Fibroblast of skin of scalp (primary cell): ENCODE data around the gene RARRES1.
A peak's percentile ranks its signal among the peaks of the same experiment; 100 is the strongest.

ENCODE experiments used
- DNase-seq: peaks from one replicate; pipeline ENCODE4 v3.0.0-alpha.2; 2013

RARRES1 gene

GRCh38 chr3:158685159-158685558 lies 47.1 kb downstream of the RARRES1 start:
- DNase-seq: peak; percentile 38

GRCh38 chr3:158683230-158683962 lies 48.9 kb downstream of the RARRES1 start:
- peak; percentile 75 for DNase-seq

GRCh38 chr3:158680861-158681260 lies 51.4 kb downstream of the RARRES1 start:
- no peak for DNase-seq

GRCh38 chr3:158679547-158680000 lies 52.7 kb downstream of the RARRES1 start:
- peak; percentile 25 for DNase-seq

- DNase-seq: no peak
Measured at GRCh38 chr3:158678687-158679086, 53.6 kb downstream of the RARRES1 start.

- DNase-seq: peak; percentile 77
Measured at GRCh38 chr3:158672215-158673176, 59.8 kb downstream of the RARRES1 start, which contains the start of gene LXN. TSS of gene LXN (minus strand) at chr3:158672648. CDS start at chr3:158672478, 170 bp downstream.

- DNase-seq: no peak
Measured at GRCh38 chr3:158671821-158672214, 60.4 kb downstream of the RARRES1 start.

- DNase-seq: no peak
Measured at GRCh38 chr3:158668506-158668905, 63.8 kb downstream of the RARRES1 start.

- no peak for DNase-seq
Measured at GRCh38 chr3:158666416-158666815, 65.8 kb downstream of the RARRES1 start.

GRCh38 chr3:158663832-158664231 lies 68.4 kb downstream of the RARRES1 start:
- DNase-seq: no peak

GRCh38 chr3:158663246-158663645 lies 69.0 kb downstream of the RARRES1 start:
- no peak for DNase-seq

- DNase-seq: no peak
Measured at GRCh38 chr3:158660711-158661110, 71.5 kb downstream of the RARRES1 start.

- DNase-seq: peak; percentile 78
Measured at GRCh38 chr3:158659454-158660237, 72.6 kb downstream of the RARRES1 start.

- no peak for DNase-seq
Measured at GRCh38 chr3:158658889-158659288, 73.4 kb downstream of the RARRES1 start.

- DNase-seq: no peak
Measured at GRCh38 chr3:158652463-158652862, 79.8 kb downstream of the RARRES1 start.

- no peak for DNase-seq
Measured at GRCh38 chr3:158651192-158651591, 81.1 kb downstream of the RARRES1 start.

- no peak for DNase-seq
Measured at GRCh38 chr3:158649791-158650190, 82.5 kb downstream of the RARRES1 start.
